ENCODE results near the gene SPCS2. TPM values are rescaled to one million over a fixed set of nuclear protein-coding genes. Genes with fewer than 3 reads are reported as not detected.
A peak's percentile ranks its signal among the peaks of the same experiment; 100 is the strongest.

SPCS2 gene
- total RNA-seq, 1 experiment from 2014 or later, result 209 TPM

DNA sequence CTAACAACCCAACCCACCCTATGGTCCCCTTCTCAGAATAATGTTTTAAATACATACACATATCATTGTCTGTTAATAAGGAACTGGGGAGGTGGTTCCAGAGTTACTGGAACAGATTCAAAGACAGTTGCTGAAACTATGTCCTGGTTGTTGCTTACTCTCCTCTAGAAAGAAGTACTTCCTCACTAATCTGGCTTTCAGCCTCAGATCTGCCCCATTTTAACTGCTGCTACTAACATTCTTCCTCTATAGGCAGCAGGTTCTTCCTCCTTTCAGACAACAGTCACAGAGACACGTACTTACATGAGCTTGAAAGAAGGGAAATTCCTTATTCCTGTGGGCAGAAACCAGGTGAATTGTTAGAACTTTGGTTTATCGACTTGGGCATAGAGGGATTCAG, 31.6 kb downstream of the SPCS2 start:
- CTCF ChIA-PET, result no interaction called here
- no peaks in the 10 kb centered on the region for H3K4me1 Mint-ChIP-seq (ENCODE audit: low read depth, unreplicated experiment)
- H3K36me3 Mint-ChIP-seq (ENCODE audit: insufficient read depth, unreplicated experiment), result peaks cover 21% of the 10 kb centered on the region
- no peak overlapping the region for H3K27ac Mint-ChIP-seq (ENCODE audit: unreplicated experiment)
- H3K27me3 Mint-ChIP-seq (ENCODE audit: unreplicated experiment), result no peaks in the 10 kb centered on the region
- BruUV-seq (replicated peaks), result no TSS peak
- no peak overlapping the region for H3K4me3 Mint-ChIP-seq (ENCODE audit: low read depth, unreplicated experiment)
- intact Hi-C loops (cut with micrococcal nuclease; ENCODE audit: unreplicated experiment), result no loop called here
- DNase-seq, result no peak
- TF ChIP-seq, protein P1, sequence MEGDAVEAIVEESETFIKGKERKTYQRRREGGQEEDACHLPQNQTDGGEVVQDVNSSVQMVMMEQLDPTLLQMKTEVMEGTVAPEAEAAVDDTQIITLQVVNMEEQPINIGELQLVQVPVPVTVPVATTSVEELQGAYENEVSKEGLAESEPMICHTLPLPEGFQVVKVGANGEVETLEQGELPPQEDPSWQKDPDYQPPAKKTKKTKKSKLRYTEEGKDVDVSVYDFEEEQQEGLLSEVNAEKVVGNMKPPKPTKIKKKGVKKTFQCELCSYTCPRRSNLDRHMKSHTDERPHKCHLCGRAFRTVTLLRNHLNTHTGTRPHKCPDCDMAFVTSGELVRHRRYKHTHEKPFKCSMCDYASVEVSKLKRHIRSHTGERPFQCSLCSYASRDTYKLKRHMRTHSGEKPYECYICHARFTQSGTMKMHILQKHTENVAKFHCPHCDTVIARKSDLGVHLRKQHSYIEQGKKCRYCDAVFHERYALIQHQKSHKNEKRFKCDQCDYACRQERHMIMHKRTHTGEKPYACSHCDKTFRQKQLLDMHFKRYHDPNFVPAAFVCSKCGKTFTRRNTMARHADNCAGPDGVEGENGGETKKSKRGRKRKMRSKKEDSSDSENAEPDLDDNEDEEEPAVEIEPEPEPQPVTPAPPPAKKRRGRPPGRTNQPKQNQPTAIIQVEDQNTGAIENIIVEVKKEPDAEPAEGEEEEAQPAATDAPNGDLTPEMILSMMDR (IDR thresholded peaks at IDR 0.05; ENCODE audit: unreplicated experiment), result no peak
- H3K9me3 Mint-ChIP-seq (ENCODE audit: low read depth, unreplicated experiment), result no peaks in the 10 kb centered on the region

DNA sequence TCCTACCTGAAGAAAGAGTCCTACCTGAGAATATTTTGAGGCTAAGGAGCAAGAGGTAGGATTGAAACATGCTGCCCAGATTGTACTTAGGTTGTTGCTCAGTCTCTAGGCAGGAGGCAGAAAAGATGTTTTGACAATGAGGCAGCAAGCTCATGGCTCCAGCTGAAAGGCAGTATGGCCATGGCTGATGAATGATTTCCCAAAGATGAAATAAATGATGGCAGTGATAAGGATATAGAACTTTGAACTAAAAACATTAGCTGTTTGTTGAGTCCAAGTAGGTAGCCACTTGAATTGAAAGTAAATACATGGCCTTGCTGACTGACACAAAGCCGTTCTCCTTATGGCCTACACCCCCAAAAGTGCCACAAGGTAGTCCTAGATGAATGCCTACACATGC, 32.8 kb downstream of the SPCS2 start:
- no TSS peak for BruUV-seq (replicated peaks)
- intact Hi-C loops (cut with micrococcal nuclease; ENCODE audit: unreplicated experiment), result no loop called here
- peak overlapping the region; percentile 41 for H3K27ac Mint-ChIP-seq (ENCODE audit: unreplicated experiment)
- no peaks in the 10 kb centered on the region for H3K27me3 Mint-ChIP-seq (ENCODE audit: unreplicated experiment)
- no peaks in the 10 kb centered on the region for H3K9me3 Mint-ChIP-seq (ENCODE audit: low read depth, unreplicated experiment)
- CTCF ChIA-PET, result no interaction called here
- TF ChIP-seq, protein P1 (IDR thresholded peaks at IDR 0.05; ENCODE audit: unreplicated experiment), result no peak
- no peak overlapping the region for H3K4me3 Mint-ChIP-seq (ENCODE audit: low read depth, unreplicated experiment)
- peaks cover 17% of the 10 kb centered on the region for H3K36me3 Mint-ChIP-seq (ENCODE audit: insufficient read depth, unreplicated experiment)
- no peak for DNase-seq
- no peaks in the 10 kb centered on the region for H3K4me1 Mint-ChIP-seq (ENCODE audit: low read depth, unreplicated experiment)

DNA sequence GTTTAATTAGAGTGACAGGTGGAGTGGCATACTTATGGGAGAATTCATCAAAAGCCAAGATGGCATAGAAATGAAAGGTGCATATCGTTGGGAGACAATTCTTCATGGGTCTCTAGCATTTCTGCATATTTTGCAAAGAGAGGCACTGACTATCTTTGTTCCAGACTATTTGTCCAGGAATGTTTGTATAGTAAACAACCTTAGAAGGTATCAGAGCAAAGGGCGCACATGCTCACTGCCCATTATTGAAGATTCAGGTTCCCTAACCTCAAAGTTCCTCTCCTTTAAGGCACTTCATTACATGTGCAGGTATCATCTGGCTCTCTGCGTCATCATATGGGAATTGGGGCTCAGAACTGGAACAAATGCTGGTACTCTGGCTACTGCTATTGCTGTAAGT, 35.0 kb downstream of the SPCS2 start:
- BruUV-seq (replicated peaks), result no TSS peak
- TF ChIP-seq, protein P1 (IDR thresholded peaks at IDR 0.05; ENCODE audit: unreplicated experiment), result no peak
- Mint-ChIP-seq H3K27ac (ENCODE audit: unreplicated experiment) (no peak overlapping the region), H3K27me3 (ENCODE audit: unreplicated experiment) (no peaks in the 10 kb centered on the region), H3K9me3 (ENCODE audit: low read depth, unreplicated experiment) (no peaks in the 10 kb centered on the region), H3K4me3 (ENCODE audit: low read depth, unreplicated experiment) (no peak overlapping the region), H3K36me3 (ENCODE audit: insufficient read depth, unreplicated experiment) (peaks cover 25% of the 10 kb centered on the region), H3K4me1 (ENCODE audit: low read depth, unreplicated experiment) (no peaks in the 10 kb centered on the region)
- intact Hi-C loops (cut with micrococcal nuclease; ENCODE audit: unreplicated experiment), result no loop called here
- DNase-seq, result no peak
- CTCF ChIA-PET, result no interaction called here

DNA sequence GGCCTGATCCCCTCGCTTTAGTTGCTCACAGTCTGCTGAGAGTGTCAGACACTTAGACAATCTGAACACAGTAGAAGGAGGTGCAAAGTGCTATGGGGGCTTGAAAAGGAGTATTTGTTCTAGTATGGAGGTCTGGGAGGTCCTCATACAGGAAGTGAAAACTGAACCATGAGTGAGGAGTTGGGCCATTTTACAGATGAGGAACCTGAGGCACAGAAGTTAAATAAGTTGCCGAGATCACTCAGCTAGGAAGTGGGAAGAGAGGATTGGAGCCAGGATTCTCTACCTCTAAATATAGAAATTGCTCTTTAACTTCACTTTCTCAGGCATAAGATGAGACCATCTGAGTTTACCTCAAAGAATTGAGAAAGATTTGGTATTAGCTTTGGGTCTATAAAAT, 35.7 kb downstream of the SPCS2 start:
- intact Hi-C loops (cut with micrococcal nuclease; ENCODE audit: unreplicated experiment), result no loop called here
- CTCF ChIA-PET, result no interaction called here
- H3K4me3 Mint-ChIP-seq (ENCODE audit: low read depth, unreplicated experiment), result no peak overlapping the region
- BruUV-seq (replicated peaks), result no TSS peak
- H3K4me1 Mint-ChIP-seq (ENCODE audit: low read depth, unreplicated experiment), result no peaks in the 10 kb centered on the region
- no peak for DNase-seq
- TF ChIP-seq, protein P1 (IDR thresholded peaks at IDR 0.05; ENCODE audit: unreplicated experiment), result no peak
- H3K36me3 Mint-ChIP-seq (ENCODE audit: insufficient read depth, unreplicated experiment), result peaks cover 28% of the 10 kb centered on the region
- no peak overlapping the region for H3K27ac Mint-ChIP-seq (ENCODE audit: unreplicated experiment)
- H3K9me3 Mint-ChIP-seq (ENCODE audit: low read depth, unreplicated experiment), result no peaks in the 10 kb centered on the region
- H3K27me3 Mint-ChIP-seq (ENCODE audit: unreplicated experiment), result no peaks in the 10 kb centered on the region
